SK-MEL-5 (cell line): ENCODE data around the gene SCAF8. TPM values are rescaled to one million over a fixed set of nuclear protein-coding genes. Genes with fewer than 3 reads are reported as not detected.
"Not testable (repeated sequence)": the region's sequence is repeated elsewhere in the genome, so short reads cannot be mapped to it uniquely, and the experiment has no call there.

ENCODE experiments used
- DNase-seq: peaks from one replicate; pipeline ENCODE4 v3.0.0-alpha.2; 2016; ENCODE audit warnings: low read depth, low spot score
- in situ Hi-C: cut with HindIII; loops from 2 replicates; pipeline ENCODE4 v1.10.0; 2016; ENCODE audit warnings: low sequenced_read_pairs, high pct_unique_total_duplicates, low pct_unique_long_range_greater_than_20kb
- polyA plus RNA-seq, 2 experiments: library from polyadenylated mRNA; depleted of rRNA; stranded (reverse); fragments of >200 nt; gene quantifications; 2 replicates each; pipeline ENCODE4 v1.2.3, GENCODE V29; 2015
- total RNA-seq: library from RNA; depleted of rRNA; stranded (reverse); fragments of >200 nt; shearing (Covaris generic); gene quantifications from 2 replicates; pipeline ENCODE4 v1.2.3, GENCODE V29; 2014; rRNA removed

SCAF8 gene
- 16.6 and 17.1 TPM in 2 replicates for total RNA-seq
- 17.3 and 23.3 TPM in 2 replicates for polyA plus RNA-seq (2015; cell fraction: cytosol; rRNA removed)
- polyA plus RNA-seq (2015; cell fraction: nucleus; rRNA removed): 23.2 and 26.8 TPM in 2 replicates

GRCh38 chr6:154733183-154733625, at the start of gene SCAF8:
Gene SCAF8 (plus strand): TSS chr6:154733416. CDS start chr6:154733901, 485 bp downstream.
- in situ Hi-C loops: no loop called here
- DNase-seq: peak; percentile 75

DNA sequence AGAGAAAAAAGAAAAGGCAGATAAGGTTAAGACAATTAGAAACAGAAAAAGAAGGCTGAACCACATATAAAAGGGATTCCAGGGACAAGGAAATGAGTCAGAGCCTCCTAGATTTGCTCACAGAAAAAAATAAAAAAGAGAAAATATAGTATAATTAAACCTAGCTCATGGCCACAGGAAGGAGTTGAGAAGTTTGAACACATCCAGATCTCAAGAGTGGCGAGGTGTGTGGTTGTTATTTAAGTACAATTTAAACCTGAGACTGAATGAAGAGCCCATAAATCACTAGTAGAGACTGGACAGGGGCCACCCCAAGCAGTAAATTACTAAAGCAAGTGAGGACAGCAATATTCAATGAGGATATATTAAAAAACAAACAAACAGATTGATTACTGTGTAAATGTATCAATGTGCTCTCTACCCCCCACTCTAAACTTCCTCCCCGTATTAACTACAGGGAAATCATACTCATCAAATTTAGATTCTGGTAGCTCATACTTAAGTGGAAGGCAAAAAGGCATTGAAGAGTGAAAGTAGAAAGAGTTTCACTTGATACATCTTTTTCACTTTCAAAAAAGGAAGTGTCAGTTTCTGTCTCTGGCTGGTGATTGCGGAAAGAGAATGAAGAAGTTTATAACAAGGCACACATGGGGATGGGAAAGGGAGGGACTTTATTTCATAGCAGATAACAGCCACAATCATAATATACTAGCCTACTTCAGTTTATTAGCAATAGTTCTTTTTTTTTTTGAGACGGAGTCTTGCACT, 49.3 kb upstream of the SCAF8 start:
- no peak for DNase-seq
- in situ Hi-C loops: no loop called here

DNA sequence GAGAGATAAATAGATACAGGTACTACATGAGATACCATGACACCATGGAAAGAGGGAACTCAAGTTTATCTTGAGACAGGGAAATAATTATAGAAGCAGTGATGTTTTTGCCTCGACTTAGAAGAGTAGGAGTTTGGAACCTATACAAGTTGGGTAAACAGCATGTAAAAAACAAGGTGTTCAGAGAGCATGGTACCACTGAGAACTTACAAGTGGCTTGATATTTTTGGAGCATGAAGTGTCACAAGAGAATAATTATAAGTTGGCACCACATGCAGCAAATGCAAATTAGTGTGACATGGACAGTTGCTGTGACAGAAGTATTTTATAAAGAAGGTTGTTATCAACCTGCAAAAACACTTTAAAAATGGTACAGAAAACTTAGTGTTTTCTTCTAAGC, 47.1 kb upstream of the SCAF8 start:
- in situ Hi-C loops: no loop called here
- DNase-seq: no peak

- DNase-seq: no peak
- in situ Hi-C loops: no loop called here
These were observed 43.5 kb upstream of the SCAF8 start for GRCh38 chr6:154689493-154690255.

- no peak for DNase-seq
- in situ Hi-C loops: no loop called here
These were observed 42.4 kb upstream of the SCAF8 start for GRCh38 chr6:154690857-154691256.

- no peak for DNase-seq
- in situ Hi-C loops: no loop called here
These were observed 36.6 kb upstream of the SCAF8 start for GRCh38 chr6:154696661-154697060.

GRCh38 chr6:154703124-154703523, 30.1 kb upstream of the SCAF8 start:
- in situ Hi-C loops: no loop called here

GRCh38 chr6:154705471-154706113, 27.6 kb upstream of the SCAF8 start:
- in situ Hi-C loops: no loop called here
- peak; percentile 18 for DNase-seq

More at GRCh38 chr6:154703124-154703523, 30.1 kb upstream of the SCAF8 start:
- no peak for DNase-seq

DNA sequence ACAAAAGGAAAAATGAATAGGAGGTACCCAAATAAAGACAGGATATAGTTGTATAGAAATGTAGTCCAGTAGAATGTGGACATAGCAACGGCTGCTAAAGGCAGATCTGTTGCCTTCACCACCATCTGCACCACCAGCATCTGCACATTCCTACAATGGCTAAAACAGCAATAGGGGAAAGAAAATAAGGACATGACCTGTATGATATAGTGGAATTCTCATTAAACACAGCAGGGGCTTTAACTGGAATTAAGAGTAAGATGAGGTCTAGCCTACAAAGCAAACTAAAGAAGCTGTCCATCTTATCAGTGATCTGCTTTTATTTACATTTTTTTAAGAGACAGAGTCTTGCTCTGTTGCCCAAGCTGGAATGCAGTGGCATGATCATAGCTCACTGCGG, 26.8 kb upstream of the SCAF8 start:
- in situ Hi-C loops: no loop called here
- no peak for DNase-seq

- in situ Hi-C loops: no loop called here
- DNase-seq: no peak
These were observed 23.6 kb upstream of the SCAF8 start for GRCh38 chr6:154709621-154710020.

DNA sequence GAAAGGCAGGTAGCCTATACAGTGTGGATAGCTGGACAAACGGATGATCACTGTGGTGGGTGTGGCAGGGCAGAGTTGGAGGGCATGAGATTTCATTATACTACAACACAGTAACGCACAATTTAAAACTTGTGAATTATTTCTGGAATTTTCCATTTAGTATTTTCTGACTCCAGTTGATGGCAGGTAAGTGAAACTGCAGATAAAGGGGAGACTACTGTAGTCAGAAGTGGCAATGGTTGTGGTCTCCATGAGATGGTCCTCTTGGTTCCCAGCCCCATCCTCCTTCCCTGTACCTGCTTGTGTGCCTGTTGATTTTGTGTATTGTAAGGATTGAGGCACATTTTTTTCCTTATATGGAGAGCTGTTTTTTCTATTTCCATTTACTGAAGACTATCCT, 22.5 kb upstream of the SCAF8 start:
- in situ Hi-C loops: no loop called here
- no peak for DNase-seq

DNA sequence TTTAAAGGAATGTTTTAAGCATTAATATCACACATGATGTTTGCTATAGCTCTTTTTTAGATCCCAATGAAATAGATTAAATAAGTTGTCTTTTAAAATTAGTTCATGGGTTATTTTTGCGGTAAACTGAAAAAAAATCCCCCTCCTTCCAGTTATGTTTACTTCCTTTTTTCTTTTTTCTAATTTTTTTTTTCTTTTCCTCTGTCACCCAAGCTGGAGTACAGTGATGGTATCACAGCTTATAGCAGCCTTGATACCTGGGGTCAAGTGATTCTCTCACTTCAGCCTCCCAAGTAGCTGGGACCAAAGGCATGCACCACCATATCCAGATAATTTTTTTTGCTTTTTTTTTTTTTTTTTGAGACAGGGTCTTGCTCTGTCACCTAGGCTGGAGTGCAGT, 17.8 kb upstream of the SCAF8 start:
- no peak for DNase-seq
- in situ Hi-C loops: no loop called here

DNA sequence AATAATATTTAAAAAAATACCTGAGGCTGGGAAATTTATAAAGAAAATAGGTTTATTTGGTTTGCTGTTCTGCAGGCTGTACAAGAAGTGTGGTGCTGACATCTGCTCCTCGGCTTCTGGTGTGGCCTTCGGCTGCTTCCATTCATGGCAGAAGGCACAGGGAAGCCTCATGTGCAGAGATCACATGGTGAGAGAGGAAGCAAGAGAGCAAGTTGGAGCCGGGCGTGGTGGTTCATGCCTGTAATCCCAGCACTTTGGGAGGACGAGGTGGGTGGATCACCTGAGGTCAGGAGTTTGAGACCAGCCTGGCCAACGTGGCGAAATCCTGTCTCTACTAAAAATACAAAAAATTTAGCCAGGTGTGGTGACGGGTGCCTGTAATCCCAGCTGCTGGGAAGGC, 16.9 kb upstream of the SCAF8 start:
- DNase-seq, in situ Hi-C loops: not testable (repeated sequence)

GRCh38 chr6:154719433-154719832, 13.8 kb upstream of the SCAF8 start:
- no peak for DNase-seq
- in situ Hi-C loops: no loop called here

DNA sequence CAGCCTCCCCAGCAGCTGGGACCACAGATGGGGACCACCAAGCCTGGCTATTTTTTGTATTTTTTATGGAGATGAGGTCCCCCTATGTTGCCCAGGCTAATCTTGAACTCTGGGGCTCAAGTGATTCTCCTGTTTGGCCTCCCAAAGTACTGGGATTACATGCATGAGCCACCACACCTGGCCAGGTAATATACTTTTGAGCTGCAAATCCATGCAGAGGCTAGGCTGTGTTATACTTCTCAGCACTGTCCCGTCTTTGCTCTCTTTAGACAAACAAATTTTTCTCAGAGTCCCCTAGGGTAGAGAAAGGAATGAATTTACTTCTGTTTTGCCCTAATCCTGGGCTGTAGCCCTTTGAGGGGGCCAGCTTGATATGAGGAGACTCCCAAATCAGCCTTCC, 13.4 kb upstream of the SCAF8 start:
- DNase-seq: no peak
- in situ Hi-C loops: no loop called here

DNA sequence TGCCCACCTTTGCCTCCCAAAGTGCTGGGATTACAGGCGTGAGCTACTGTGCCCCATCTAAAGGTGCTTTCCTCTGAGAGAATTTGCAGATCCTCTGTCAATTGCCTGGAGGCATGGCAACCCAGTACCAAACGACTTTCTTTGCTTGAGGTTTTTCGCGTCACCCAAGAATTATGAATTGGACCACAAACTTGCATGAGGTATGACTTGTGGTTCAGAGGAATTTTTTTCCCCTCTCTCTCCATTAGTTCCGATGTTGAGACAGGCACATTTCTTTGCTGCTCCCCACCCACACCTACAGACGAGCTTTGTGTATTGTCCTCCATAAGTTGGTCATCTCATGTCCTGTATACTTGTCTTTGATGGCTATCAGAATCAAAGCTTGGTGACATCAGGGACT, 11.8 kb upstream of the SCAF8 start:
- in situ Hi-C loops: no loop called here
- peak; percentile 8 for DNase-seq

DNA sequence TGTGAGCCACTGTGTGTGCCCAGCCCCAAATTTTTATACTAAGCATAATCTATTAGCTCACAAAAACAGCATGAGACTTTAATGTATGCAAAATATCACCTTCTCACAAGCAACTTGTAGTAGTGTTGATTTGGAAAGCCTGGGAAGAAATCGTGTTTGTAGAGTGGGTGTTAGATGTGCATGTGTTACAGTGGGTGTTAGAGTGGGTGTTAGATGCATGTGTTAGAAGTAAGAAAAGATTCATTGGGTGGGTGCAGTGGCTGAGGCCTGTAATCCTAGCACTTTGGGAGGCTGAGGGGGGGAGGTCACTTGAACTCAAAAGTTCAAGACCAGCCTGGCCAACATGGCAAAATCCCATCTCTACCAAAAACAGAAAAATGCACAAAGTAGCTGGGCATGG, 6.3 kb upstream of the SCAF8 start:
- DNase-seq: no peak
- in situ Hi-C loops: no loop called here
